GM15510 (cell line): ENCODE data around the gene SSPN.

Source experiments
- POLR2A ChIP-seq: IDR thresholded peaks from 3 replicates; pipeline ENCODE4 v1.6.1; 2011; ENCODE audit warnings: borderline replicate concordance; ENCODE audit not compliant: insufficient read length; ENCODE audit errors: extremely low read depth

Gene SSPN

GRCh38 chr12:26172946-26173552 is 22.3 kb upstream of the SSPN start:
- TF ChIP-seq POLR2A: no peak

- no peak for TF ChIP-seq POLR2A
Measured at GRCh38 chr12:26176725-26177124, 18.6 kb upstream of the SSPN start.

GRCh38 chr12:26177283-26177682 is 18.1 kb upstream of the SSPN start:
- TF ChIP-seq POLR2A: no peak

- no peak for TF ChIP-seq POLR2A
Measured at GRCh38 chr12:26179826-26180225, 15.5 kb upstream of the SSPN start.

GRCh38 chr12:26182377-26182776 is 13.0 kb upstream of the SSPN start:
- TF ChIP-seq POLR2A: no peak

- TF ChIP-seq POLR2A: no peak
Measured at GRCh38 chr12:26185532-26186320, 9.6 kb upstream of the SSPN start.

GRCh38 chr12:26187014-26187798 is 8.2 kb upstream of the SSPN start:
- no peak for TF ChIP-seq POLR2A

GRCh38 chr12:26188127-26188526 is 7.2 kb upstream of the SSPN start:
- no peak for TF ChIP-seq POLR2A

- no peak for TF ChIP-seq POLR2A
Measured at GRCh38 chr12:26188641-26189040, 6.7 kb upstream of the SSPN start.

GRCh38 chr12:26192142-26192541 is 3.2 kb upstream of the SSPN start:
- no peak for TF ChIP-seq POLR2A

GRCh38 chr12:26193539-26193938 is 1.8 kb upstream of the SSPN start:
- no peak for TF ChIP-seq POLR2A

GRCh38 chr12:26195641-26196420 is 458 bp downstream of the SSPN start:
- no peak for TF ChIP-seq POLR2A

GRCh38 chr12:26196421-26196716 is 996 bp downstream of the SSPN start:
- no peak for TF ChIP-seq POLR2A

- TF ChIP-seq POLR2A: no peak
Measured at GRCh38 chr12:26197832-26198231, 2.5 kb downstream of the SSPN start.

GRCh38 chr12:26198742-26199141 is 3.4 kb downstream of the SSPN start:
- no peak for TF ChIP-seq POLR2A
